GM18526 (cell line): Measurements from ENCODE around the gene CDS2.

Source experiments
- POLR2A ChIP-seq: IDR thresholded peaks from 3 replicates; pipeline ENCODE4 v1.6.1; 2011; ENCODE audit not compliant: insufficient read length; ENCODE audit errors: extremely low read depth

CDS2 gene

DNA sequence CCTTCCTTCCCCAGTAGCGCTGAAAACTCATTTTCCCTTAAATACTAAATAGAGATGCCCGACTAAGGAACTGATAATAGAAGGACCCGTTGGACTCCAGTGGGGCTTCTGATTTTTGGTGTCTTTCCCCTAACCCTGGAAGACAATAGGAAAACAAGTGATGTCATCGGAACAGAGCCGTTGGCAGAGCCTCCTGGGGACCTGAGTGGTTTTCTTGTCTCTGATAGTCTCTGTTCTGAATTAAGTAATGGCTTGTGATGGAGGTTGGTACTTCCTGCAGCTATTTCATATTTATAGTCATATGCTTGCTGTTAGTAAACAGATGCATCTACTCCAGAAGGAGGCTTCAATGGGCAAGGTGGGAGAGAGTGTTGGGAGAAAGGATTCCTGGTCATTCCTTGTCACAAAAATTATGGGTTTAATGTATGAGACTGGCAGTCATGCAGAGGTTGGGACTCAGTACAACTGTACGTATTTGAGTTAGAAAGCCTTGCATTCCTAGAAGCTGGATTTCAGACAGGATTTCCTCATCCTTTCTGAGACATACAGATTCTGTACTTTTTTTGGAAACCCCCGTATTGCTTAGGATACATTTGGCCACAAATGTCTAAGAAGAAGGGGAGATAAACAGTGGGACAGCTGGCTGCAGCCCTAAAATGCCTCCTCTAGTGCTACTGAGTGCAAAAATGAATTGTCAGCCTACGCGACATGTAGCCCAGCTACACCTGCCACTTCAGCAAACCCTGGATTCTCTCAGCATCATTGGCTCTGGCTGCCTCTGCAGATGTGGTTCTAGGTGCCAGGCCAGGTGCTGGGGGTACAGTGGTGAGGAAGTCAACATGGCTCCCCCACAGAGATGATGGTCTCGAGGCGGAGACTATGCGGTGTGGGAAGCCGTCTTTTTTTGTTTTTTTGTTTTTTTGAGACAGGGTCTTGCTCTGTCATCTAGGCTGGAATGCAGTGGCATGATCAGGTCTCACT, 38.1 kb downstream of the CDS2 start:
- TF ChIP-seq POLR2A = no peak

DNA sequence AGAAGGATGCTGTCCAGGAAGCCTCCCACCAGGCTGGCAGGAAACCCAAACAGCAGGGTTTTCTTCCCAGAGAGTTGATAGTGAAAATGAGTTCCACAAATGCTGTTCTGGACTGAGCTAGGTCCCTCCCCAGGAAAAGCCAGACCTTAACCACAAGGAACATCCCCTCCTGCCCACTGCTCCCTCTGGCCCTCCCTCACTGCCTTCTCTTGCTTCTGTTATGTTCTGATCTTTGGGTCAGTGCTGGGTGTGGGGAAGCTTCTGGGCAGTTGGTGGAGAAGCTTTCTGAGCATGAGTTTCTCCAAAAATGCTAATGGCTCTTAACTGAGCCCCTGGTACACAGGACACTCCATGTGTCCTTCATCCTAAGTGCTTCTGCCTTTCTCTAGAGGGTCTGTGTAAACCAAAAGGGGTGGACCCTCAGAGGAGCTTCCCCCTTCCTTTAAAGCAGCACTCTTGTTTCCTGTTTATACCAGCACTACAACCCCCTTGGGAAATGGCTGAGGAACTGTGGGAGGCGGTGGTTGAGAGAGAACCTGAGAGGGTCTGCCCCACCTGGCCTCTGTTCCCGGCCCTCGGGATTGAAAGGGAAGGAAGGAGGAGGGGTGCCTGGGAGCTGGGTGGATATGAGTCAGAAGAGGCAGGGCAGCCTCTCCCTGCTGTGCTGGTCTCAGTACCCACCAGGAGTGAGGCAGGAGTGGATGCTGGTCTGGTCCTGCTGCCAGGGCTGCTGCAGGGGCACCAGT, 42.0 kb downstream of the CDS2 start:
- TF ChIP-seq POLR2A = no peak

- TF ChIP-seq POLR2A = no peak
Observed at GRCh38 chr20:5170341-5170740, 43.5 kb downstream of the CDS2 start.

DNA sequence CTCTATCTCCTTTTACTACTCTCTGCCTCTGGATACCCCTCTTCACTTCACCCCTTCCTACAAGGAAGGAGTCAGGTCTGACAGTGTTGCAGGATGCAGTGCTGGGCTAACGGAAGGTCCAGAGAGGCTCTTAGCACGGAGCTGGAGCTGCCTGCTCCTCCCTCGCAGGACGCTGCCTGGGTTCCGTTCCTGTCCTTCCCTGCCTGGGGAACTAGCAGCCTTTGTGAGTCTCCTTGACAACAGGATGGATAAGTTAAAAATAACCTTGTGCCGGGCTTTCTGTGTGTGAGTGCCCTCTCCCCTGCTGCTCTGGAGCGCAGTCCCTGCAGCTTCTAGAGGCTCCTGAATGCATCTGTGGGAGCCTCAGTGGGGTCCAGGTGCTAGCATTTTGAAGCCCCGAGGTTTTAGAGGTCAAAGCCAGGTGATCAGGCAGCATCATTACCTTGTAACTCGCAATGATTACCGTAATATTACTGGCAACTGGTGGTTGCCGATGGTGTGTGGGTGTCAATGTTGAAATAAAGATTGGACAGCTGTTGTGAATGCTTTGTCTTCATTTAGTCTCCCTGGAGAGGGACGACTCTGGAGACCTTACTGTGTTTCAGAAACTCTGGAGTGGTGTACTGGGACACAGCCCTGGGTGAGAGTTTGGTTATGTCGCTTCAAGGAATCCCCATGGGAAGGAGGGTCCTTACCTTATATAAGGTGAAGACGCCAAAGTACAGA, 44.4 kb downstream of the CDS2 start:
- TF ChIP-seq POLR2A = no peak

- no peak for TF ChIP-seq POLR2A
Observed at GRCh38 chr20:5171790-5172164, 45.0 kb downstream of the CDS2 start.

DNA sequence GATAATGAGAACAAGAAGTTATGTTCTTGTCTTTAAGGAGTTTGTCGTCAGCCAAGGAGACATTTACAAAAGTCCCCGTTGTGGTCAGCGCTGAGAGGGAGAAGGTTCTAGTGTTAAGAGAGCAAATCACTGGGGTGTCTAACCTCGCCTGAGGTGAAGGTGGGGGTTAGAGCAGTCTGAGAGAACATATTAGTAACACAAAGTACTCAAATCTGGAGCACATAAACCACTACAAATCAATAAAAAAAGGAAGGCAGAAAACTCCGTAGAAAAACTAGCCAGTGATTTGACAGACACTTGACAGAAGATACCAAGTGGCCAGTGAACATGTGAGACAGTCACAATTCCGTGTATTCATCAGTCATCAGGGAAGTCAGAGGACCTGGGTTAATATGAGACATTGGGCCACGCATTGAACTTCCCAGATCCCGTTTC, 45.4 kb downstream of the CDS2 start:
- TF ChIP-seq POLR2A = no peak

GRCh38 chr20:5172903-5173463, 46.2 kb downstream of the CDS2 start:
- TF ChIP-seq POLR2A = no peak

DNA sequence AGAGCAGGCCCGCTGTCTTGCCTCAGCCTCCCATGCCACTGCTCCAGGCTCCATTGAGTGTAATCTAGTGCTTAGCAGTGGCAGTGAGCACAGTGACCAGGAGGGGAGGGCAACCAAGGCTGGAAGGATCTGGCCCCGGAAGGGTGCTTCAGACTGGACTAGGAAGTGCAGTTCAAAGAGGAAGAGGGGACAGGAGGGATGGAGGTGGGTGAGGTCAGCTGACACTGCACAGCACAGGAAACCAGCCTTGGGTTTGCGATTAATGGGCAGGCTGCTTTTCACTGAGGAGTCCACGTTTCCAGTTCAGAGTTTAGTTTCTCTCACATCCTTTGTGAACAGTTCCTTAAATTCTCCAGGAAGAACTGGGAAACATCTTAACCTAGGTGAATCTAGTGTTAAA, 46.9 kb downstream of the CDS2 start:
- no peak for TF ChIP-seq POLR2A

- TF ChIP-seq POLR2A = no peak
Observed at GRCh38 chr20:5177071-5177470, 50.3 kb downstream of the CDS2 start.

GRCh38 chr20:5178046-5178445, 51.2 kb downstream of the CDS2 start:
- no peak for TF ChIP-seq POLR2A

GRCh38 chr20:5180421-5180820, 53.6 kb downstream of the CDS2 start:
- TF ChIP-seq POLR2A = no peak

DNA sequence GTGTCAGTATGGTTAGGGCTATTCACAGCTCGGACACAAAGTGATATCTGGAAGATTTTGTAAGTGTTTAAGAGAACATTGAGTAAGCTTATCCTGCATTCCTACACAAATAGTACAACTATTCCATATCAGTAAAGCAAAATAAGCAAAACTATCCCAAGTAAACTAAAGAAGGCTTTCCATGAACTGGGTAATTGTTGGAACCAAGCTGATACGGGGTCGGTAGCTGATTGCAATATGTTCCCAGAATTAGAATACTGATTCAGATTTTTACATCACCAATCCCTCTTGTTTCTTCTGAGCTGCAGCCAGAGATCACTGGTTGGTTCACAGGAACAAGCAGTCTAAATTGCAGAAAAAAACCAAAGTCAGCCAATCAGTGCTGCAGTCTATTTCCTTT, 54.1 kb downstream of the CDS2 start:
- TF ChIP-seq POLR2A = no peak

DNA sequence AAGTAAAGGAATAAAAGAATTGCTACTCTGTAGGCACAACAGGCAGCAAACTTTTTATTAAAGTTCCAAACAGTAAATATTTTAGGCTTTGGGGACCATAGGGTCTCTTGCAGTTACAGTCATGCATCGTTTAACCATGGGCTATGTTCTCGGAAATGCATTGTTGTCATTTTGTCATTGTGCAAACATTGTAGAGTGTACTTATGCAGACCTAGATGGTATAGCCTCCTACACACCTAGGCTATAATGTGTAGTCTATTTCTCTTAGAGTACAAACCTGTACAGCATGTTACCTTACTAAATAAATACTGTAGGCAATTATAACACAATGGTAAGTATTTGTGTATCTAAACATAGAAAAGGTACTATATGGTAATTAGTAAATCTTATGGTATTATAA, 54.7 kb downstream of the CDS2 start:
- TF ChIP-seq POLR2A = no peak

DNA sequence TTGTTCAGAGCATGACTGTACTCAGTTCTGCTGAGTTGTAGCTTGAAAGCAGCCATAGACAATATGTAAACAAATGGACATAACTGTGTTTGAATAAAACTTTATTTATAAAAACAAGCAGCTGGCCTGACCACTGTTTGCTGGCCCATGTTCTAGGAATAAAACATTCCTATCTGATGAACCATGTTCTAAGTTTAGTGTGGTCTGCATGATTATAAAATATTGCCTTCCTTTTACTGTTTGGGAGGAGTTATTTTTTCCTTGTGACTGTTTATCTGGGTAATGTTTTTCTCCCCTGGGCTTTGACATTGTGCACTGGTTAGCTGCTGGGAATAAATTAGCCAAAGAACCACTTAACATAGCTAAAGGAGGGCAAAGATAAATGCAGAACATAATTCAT, 55.1 kb downstream of the CDS2 start:
- no peak for TF ChIP-seq POLR2A

GRCh38 chr20:5182615-5183254, 55.9 kb downstream of the CDS2 start:
- TF ChIP-seq POLR2A = no peak

- no peak for TF ChIP-seq POLR2A
Observed at GRCh38 chr20:5183731-5184474, 57.1 kb downstream of the CDS2 start.
